BE2C (cell line): ENCODE data around the gene CYFIP1.

Experiments used
- DNase-seq: peaks from one replicate; pipeline ENCODE4 v3.0.0-alpha.2; 2020
- H3K27me3 ChIP-seq: fragments of 250-450 bp; sonication (Bioruptor Pico); 2 replicates; pipeline ENCODE4 v1.5.1; 2020; ENCODE audit warnings: mild to moderate bottlenecking
- H3K36me3 ChIP-seq: fragments of 250-450 bp; sonication (Bioruptor Pico); 2 replicates; pipeline ENCODE4 v1.5.1; 2020; ENCODE audit warnings: mild to moderate bottlenecking
- H3K4me1 ChIP-seq: fragments of 250-450 bp; sonication (Bioruptor Pico); 2 replicates; pipeline ENCODE4 v1.5.1; 2020
- H3K4me3 ChIP-seq: 2 replicates; pipeline ENCODE4 v1.5.1; 2011; ENCODE audit warnings: low read depth, low read length
- H3K9me3 ChIP-seq: fragments of 250-450 bp; sonication (Bioruptor Pico); 2 replicates; pipeline ENCODE4 v1.5.1; 2020
- CTCF ChIP-seq: IDR thresholded peaks from 2 replicates; pipeline ENCODE4 v1.5.1; 2012; ENCODE audit warnings: mild to moderate bottlenecking, low read depth, low read length

The CYFIP1 gene

DNA sequence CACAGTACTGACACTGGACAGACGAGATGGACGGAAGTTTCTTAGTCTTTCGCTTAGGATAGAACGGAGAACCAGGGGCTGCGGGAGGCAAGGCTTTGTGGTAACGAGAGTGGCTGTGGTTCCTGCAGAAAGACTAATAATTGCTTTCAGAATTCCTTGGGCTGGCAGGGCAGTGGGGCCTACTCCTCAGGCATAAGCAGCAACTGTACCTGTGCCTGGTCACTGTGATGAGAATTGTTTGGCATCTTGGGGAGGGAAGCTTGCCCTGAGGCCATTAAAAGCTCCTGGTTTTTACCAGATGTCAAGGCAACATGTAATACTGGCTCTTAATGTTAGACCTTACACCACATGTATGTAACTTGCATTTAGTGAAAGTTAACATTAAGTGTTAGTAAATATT is 134.1 kb downstream of the CYFIP1 start:
- Histone ChIP-seq H3K36me3 (peaks cover 71% of the 10 kb centered on the region), H3K27me3 (no peaks in the 10 kb centered on the region), H3K4me1 (no peaks in the 10 kb centered on the region; the same call in 1 of the 2 replicates), H3K4me3 (no peak overlapping the region), H3K9me3 (no peaks in the 10 kb centered on the region)
- TF ChIP-seq CTCF, result no peak
- peak; percentile 24 for DNase-seq

DNA sequence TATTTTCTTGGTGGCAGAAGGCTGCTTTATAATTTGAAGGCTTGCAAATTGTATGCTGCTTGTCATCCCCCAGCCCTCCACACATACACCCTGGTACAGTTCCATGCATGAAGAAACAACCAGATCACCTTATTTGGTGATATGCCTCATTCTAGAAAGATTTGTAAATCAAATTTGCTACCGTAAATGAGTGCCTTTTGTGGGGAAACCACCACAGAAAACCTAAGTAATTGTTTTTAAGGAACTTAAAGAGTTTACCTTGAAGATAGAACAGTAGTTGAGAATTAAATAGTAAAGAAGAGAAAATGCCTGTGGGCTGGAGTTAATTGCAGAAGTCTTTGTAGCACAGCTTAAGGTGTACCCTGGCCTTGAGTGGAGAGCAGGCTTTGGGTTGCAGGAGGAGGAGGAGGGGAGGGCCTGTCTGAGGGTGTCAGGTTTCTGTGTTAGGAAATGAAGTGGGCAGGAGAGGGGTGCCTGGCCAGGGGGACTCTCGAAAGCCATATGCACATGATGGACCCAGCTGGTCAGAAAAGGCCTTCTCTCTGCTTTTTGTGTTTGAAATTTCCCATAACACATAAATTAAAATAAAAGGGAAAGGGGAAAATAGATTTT is 134.8 kb downstream of the CYFIP1 start:
- Histone ChIP-seq H3K36me3 (peaks cover 64% of the 10 kb centered on the region), H3K27me3 (no peaks in the 10 kb centered on the region), H3K9me3 (no peaks in the 10 kb centered on the region), H3K4me3 (no peak overlapping the region), H3K4me1 (no peaks in the 10 kb centered on the region; the same call in 1 of the 2 replicates)
- DNase-seq, result no peak
- no peak for TF ChIP-seq CTCF

GRCh38 chr15:22844421-22845288 is 135.5 kb downstream of the CYFIP1 start:
- Histone ChIP-seq H3K4me3 (no peak overlapping the region), H3K36me3 (peaks cover 57% of the 10 kb centered on the region), H3K27me3 (no peaks in the 10 kb centered on the region), H3K9me3 (no peaks in the 10 kb centered on the region), H3K4me1 (no peaks in the 10 kb centered on the region; the same call in 1 of the 2 replicates)
- no peak for TF ChIP-seq CTCF
- DNase-seq, result no peak

DNA sequence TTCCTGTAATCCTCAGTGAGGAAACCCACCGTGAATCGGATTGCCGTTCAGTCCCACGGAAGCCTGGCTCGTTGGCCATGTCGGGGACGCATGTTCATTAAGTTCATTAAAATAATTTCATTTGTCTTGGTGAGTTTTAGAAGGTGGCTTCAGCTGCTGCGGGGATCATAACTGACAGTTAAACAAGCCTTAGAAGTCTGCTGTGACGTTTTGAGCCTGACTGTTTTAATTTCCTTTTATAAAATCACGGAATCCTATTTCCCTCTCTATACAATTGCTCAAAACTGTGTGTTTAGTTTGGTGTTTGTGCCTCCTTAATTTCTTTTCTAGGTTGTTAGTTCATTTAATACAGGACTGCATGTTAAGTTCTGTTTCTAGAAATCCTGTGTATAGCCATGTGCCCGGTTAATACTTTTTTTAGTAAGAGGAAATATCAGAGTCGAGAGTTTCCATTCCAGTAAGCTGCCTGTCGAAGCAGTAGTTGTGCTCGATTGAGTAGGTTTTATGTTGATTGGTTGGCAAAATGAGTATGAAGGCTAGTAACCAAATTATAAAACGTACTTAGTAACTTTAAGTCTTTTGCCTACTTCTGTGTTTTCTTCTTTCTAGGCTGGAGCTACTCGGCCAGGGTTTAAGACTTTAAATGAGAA is 141.0 kb downstream of the CYFIP1 start:
- Histone ChIP-seq H3K9me3 (no peaks in the 10 kb centered on the region), H3K4me3 (peak overlapping the region; percentile 98), H3K36me3 (peaks cover 17% of the 10 kb centered on the region), H3K4me1 (no peaks in the 10 kb centered on the region), H3K27me3 (no peaks in the 10 kb centered on the region)
- DNase-seq, result no peak
- TF ChIP-seq CTCF, result no peak

- no peaks in the 10 kb centered on the region for H3K9me3 ChIP-seq
- H3K4me3 ChIP-seq, result peak within 1 kb of the TSS; percentile 98
- no peaks in the 10 kb centered on the region for H3K4me1 ChIP-seq
- H3K36me3 ChIP-seq, result peaks cover 11% of the 10 kb centered on the region
- no peaks in the 10 kb centered on the region for H3K27me3 ChIP-seq
- no peak for TF ChIP-seq CTCF
- DNase-seq, result peak; percentile 99
Measured at GRCh38 chr15:22838292-22839042, 141.7 kb downstream of the CYFIP1 start, which contains the start of gene NIPA2. NIPA2 (plus strand) TSS chr15:22838666; CDS start chr15:22851732, 13,066 bp downstream.
